ENCODE results near the gene NADK2.

- TF ChIP-seq CTCF (conservative IDR thresholded peaks at IDR 0.05 in 1 of 2, IDR thresholded peaks at IDR 0.05 in 1 of 2; ENCODE audit: low read depth in 1 of 2, low read length in 2 of 2) (no peak), EZH2 (IDR thresholded peaks at IDR 0.05; ENCODE audit: low read length, missing control alignments) (no peak)
These were observed 69.1 kb downstream of the NADK2 start for GRCh38 chr5:36172599-36172998.
